ENCODE results near the gene BTD.
A peak's percentile ranks its signal among the peaks of the same experiment; 100 is the strongest.

The BTD gene

GRCh38 chr3:15690748-15691147 is 89.2 kb downstream of the BTD start:
- H3K4me3 ChIP-seq (replicated peaks; ENCODE audit: low read depth, low read length) = no peak overlapping the region
- TF ChIP-seq, protein P1, sequence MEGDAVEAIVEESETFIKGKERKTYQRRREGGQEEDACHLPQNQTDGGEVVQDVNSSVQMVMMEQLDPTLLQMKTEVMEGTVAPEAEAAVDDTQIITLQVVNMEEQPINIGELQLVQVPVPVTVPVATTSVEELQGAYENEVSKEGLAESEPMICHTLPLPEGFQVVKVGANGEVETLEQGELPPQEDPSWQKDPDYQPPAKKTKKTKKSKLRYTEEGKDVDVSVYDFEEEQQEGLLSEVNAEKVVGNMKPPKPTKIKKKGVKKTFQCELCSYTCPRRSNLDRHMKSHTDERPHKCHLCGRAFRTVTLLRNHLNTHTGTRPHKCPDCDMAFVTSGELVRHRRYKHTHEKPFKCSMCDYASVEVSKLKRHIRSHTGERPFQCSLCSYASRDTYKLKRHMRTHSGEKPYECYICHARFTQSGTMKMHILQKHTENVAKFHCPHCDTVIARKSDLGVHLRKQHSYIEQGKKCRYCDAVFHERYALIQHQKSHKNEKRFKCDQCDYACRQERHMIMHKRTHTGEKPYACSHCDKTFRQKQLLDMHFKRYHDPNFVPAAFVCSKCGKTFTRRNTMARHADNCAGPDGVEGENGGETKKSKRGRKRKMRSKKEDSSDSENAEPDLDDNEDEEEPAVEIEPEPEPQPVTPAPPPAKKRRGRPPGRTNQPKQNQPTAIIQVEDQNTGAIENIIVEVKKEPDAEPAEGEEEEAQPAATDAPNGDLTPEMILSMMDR (IDR thresholded peaks at IDR 0.05; ENCODE audit: low read length, missing control alignments) = no peak
- no peak for DNase-seq (ENCODE audit: low read depth)

- H3K4me3 ChIP-seq (replicated peaks; ENCODE audit: low read depth, low read length) = no peak overlapping the region
- peak; percentile 25 for DNase-seq (ENCODE audit: low read depth)
- TF ChIP-seq, protein P1 (IDR thresholded peaks at IDR 0.05; ENCODE audit: low read length, missing control alignments) = peak; percentile 13
Observed at GRCh38 chr3:15693355-15693754, 91.8 kb downstream of the BTD start.

DNA sequence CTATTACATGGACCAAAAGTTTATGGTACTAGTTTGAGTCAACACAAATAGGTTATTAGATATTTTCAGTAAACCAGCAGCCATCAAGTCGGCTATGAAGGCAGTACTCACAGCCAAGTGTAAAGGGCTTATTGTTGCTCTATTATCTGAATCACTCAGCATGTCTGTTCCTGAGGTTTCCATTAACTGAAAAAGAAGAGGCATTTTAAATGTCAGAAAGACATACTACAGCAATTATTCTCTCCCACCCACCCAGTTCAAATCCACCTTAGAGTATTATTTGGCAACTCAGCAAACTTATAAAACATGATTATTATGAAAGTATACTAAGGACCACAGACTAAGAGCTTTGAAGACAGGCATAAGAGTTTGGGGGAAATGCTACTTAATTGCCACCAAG is 93.1 kb downstream of the BTD start:
- DNase-seq (ENCODE audit: low read depth) = no peak
- TF ChIP-seq, protein P1 (IDR thresholded peaks at IDR 0.05; ENCODE audit: low read length, missing control alignments) = no peak
- no peak overlapping the region for H3K4me3 ChIP-seq (replicated peaks; ENCODE audit: low read depth, low read length)

Measured in fibroblast of pulmonary artery (primary cell).